ENCODE measurements around the gene TRAF7.

The TRAF7 gene

DNA sequence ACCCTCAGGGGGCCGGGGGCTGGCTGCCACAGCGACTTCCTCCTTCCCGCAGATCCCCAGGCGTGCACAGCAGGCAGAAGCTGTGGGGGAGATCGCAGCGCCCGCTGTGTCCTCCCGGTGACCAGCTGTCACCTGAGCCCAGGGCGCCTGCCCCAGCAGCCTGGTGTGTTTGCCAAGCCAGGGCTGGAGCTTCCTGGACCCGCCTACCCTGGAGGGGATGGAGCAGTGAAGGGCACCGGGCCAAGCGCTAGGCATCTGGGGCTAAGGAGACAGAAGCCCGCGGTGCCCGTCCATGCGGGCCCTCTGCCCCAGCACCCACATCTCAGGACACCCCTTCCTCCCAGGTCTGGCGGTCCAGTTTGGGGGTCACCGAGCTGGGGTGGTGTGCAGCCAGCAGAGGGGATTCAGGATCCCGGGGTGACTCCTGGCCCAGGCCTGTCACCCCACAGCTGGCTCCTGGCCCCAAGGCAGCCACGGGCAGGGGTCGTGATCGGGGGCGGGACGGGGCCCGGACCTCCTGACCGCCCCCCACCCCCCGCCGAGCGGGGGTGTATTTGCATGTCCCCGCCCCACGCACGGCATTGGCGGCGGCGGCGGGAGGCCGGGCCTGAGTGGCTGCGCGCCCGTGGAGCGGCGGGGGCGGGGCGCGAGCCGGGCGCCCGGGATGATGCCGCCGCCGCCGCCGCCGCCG is 7.5 kb upstream of the TRAF7 start, which contains the start of gene RAB26:
Gene RAB26 (plus strand): TSS at position 645 of the 691 bp plus-strand sequence. CDS start 159 bp downstream, outside the sequence.
- DNase-seq (ENCODE audit: low read depth in 2 of 2) = no peak

DNA sequence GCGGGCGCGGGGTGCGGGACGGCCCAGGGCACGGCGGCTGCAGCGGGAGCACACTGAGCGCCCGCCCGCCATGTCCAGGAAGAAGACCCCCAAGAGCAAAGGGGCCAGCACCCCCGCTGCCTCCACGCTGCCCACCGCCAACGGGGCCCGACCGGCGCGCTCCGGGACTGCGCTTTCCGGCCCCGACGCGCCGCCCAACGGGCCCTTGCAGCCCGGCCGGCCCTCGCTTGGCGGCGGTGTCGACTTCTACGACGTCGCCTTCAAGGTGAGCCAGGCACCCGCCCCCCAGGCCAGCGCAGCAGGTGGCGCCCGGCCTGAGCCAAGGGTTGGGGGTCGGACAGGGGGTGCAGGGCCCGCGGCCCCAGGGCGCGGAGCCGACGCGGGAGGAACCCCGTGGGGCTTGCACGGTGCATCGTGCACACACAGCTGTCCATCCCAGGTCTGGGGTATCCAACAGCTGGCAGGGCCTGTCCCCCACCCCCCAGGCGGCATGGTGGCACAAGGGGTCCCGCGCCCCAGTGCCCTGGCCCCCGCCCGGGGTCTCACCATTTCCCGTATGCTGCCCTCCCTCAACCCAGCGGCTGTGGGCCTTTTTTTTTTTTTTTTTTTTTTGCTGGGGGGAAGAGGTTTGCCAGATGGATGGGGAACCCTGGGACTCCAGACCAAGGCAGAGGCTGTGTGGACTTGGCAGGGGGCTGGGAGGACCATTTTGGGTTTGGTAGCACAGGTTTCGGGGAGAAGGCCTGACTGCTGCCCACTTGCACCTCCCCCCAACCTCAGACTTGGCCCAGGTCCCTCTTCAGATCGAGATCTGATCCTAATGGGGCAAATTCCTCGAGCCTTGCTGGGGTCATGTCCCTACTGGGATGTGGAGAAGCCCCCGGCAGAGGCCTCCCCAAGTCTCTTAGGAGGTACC is 6.6 kb upstream of the TRAF7 start:
- no peak for DNase-seq (ENCODE audit: low read depth in 2 of 2)

DNA sequence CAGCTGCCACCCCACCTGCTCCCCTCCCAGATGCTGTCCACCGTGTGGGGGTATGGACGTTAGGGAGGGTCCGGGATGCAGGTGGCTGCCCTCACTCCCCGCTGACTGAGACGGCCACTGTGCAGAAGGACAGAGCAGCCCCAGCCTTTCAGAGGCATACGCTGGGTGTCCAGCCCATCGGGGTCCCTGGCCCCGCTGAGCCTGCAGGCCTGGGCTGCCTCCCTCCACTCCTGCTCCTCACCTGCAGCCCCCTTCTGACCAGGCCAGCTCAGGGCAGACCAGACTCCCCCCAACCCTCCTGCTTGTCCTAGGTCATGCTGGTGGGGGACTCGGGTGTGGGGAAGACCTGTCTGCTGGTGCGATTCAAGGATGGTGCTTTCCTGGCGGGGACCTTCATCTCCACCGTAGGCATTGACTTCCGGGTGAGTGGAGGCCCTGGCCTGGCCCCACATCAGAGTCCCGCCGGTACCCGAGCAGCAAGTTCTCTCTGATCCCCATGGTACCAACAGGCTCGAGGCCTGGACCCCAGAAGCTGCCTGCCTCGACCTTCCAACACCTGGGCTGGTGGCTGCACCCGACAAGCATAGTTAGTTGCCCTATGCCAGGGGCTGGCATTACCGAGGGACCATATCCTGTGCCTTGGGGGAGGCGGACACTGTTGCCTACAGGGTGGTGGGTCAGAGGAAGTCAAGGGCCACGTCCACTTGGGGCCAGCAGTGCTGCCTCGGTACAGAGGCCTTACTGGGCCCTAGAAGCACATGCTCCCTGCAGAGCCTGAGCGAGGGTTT is 5.8 kb upstream of the TRAF7 start:
- no peak for DNase-seq (ENCODE audit: low read depth in 2 of 2)

DNA sequence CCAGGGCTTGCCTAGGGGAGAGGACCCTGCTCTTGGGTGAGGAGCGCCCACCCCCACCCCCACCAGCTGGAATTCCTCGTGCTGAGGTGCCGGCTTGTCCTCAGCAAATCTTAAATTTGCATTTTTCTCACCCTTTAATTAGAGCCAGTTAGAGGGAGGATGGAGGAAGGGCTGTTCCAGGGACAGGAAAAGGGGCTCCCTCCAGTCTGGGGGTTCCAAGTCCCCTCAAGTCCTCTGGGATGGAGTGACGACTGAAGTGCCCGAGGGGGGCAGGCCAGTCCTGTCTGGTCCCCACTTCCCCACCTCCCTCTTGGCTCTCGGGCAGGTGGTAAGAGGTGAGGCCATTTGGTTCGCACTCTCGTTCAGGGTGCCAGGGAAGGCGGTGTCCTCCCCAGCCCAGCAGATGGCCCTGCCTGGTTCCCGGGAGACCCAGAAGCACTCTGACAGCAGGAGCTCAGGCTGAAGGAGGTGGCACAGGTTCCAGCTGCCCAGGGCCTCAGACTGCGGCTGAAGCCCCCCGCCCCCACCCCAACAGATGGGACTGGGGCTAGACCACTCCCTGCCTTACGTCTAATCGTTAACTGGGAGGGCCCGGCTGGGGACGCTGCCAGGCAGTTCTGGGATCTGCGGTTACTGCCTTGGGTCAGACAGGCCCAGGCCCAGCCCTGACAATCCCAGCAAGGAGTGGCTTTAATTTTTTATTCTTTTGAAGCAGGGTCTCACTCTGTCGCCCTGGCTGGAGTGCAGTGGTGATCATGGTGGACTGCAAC is 5.0 kb upstream of the TRAF7 start:
- no peak for DNase-seq (ENCODE audit: low read depth in 2 of 2)

DNA sequence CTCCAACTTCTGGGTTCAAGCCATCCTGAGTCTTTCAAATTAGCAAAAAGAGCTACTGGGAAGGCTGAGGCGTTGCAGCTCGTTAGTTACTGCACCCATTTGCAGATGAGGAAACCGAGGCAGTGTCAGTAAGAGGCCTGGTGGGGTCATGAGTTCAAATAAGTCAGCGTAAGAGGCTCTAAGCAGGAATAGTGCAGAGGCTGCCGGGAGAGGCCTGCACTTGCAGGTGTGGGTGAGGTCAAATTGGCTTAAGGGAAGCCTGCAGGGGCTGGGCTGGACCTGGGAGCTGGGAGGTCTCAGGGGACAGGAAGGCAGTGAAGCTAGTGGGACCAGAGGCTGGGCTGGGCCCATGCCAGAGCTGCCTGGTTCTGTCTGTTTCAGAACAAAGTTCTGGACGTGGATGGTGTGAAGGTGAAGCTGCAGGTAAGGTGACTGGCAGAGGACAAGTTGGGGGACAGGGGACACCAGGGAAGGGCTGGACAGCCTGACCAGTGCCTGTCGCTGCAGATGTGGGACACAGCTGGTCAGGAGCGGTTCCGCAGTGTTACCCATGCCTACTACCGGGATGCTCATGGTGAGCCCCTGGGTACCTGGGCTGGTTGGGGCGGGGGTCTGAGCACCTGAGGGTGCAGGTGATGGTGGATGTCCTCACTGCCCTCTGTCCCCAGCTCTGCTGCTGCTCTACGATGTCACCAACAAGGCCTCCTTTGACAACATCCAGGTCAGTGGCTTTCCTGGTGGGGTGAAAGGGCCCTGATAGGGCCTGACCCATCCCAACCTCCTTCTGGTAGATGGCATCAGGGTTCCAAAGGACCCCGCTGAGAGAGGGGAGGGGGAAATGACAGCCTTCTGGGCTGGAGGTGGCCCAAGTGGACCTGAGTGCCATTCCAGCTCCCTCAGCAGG is 4.1 kb upstream of the TRAF7 start:
- DNase-seq (ENCODE audit: low read depth in 2 of 2) = no peak

DNA sequence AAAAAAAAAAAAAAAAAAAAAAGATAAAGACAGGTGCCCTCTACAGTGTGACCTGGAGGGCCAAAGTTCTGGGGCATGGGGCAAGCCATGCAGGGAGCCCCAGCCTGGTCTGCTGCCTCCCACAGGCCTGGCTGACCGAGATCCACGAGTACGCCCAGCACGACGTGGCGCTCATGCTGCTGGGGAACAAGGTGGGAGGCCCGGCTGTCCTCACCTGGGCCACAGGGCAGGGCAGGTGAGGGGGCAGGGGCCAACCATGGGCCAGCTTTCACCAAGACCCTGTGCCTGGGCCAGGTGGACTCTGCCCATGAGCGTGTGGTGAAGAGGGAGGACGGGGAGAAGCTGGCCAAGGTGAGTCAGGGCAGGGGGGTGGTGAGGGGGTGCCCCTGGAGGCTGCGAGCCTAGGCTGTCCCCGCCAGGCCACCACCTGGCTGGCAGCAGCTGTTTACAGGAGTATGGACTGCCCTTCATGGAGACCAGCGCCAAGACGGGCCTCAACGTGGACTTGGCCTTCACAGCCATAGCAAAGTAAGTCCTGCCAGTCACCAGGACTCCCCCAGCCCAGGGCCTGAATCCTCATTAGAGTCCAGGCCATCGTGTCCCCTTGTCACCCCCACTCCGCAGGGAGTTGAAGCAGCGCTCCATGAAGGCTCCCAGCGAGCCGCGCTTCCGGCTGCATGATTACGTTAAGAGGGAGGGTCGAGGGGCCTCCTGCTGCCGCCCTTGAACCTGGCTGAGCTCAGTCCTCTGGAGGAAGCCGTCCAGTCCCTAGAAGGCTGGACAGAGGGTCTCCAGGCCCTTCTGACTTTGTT is 2.7 kb upstream of the TRAF7 start:
- DNase-seq (ENCODE audit: low read depth in 2 of 2) = no peak

DNA sequence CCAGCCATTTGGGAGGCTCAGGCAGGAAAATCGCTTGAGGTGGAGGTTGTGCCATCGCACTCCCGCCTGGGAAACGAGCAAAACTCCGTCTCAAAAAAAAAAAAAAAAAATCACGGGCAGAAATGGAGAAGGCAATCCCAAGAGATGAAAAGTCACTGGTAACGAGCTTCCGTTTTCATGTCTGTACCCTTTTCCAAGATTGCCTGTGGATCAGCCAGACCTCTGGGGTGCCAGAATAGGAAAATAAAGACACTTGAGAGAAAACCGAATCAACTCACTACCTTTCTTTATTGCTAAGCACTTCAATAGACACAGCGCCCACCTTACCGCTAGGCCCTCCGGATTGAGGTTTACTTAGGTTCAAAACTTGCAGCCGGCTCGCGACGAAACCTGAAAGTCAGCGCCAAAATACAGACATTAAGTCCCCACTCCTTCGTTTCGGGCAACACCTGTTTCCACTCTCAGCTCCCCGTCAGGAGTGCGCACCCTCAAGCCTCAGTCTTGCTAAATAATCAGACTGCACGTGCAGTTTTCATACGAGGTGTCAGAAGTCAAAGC is 970 bp upstream of the TRAF7 start:
- no peak for DNase-seq (ENCODE audit: low read depth in 2 of 2)

DNA sequence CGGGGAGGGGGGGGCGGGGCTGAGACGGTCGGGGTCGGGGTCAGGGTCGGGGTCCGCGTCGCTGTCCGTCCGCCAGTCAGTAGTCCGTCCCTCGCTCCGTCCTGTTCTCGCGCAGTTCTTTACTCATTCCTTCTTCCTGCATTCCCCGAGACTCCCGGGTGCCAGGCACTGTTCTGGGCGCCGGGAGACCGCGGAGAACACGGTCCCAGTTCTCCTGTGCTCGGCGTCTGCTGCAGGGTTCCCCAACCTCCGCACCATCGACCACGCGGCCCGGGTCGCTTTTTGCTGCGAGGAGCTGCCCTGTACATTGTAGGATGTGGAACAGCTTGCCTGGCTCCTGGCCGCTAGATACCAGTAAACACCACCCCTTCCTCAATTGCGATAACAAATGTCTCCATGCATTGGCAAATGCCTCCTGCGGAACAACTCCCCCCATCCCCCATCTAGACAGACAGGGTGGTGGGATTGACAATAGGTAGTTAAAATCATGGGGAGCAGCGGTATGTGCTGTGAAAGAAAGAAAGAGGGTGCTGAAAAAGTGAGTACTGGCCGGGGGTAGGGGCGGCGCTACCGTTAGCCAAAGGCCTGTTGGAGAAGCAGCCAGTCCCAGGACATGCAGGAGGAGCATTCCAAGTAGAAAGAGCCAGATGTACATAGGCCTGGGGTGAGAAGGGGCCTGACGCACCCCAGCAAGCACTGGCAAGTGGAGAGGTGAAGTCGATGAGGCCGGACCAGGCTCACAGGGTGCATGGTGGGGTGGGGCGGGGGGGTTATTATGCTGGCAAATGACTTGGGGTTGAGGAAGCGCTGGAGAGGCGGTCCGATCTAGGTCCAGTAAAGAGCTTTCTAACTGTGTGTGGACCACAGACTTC is 631 bp downstream of the TRAF7 start:
- DNase-seq (ENCODE audit: low read depth in 2 of 2) = no peak

DNA sequence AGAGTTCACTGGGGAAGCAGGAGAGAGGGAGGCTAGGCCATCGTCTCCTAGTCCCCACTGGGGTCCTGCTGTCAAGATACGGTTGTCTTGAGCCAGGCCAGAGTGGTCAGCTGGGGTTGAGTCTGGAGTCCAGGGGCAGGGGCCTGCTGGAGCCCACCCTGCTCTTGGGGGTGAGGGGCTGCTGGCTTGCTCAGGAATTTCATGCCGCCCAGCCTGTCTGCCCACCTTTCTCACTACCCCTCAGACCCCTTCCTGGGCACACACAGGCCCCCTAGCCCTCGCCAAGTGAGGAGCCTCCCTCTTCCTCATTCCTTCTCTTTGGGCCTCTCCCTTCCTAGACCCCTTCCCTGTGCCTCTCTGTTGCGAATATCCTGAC is 1.3 kb downstream of the TRAF7 start:
- DNase-seq (ENCODE audit: low read depth in 2 of 2) = no peak

DNA sequence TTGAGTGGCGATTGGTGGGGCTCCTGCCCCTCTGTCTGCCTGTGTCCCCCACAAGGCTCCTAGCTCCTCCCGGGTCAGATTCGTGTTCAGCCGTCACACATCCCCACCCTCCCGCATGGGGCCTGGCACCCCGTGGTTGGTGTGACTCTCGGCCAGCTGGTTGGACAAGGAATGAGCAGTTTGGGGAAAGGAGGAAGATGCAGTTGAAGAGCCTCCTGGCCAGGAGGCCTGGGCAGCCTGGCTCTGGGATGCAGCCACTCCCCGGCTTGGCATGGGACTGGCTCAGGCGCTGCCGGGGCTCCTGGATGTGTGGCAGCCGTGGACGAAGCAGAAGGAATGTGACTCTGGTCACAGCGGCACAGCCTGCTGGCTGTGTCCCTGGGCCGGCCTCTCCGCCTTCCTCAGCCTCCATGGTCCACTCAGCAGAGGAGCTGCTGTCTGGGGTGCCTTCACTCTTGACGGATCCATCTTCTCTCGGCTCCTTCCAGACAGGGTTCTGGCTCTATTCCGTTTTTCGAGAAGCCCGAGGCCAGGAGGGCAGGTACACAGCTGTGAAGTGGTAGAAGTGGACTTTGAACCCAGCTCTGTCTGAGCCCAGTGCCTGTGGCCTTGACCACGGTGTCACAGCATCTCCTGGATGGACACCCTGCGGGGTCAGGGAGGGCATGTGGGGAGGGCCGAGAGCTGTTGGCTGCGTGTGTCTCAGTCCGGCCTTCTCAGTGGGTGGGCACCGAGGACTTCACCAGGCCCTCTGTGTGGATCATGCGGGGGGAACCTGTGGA is 2.1 kb downstream of the TRAF7 start:
- no peak for DNase-seq (ENCODE audit: low read depth in 2 of 2)

DNA sequence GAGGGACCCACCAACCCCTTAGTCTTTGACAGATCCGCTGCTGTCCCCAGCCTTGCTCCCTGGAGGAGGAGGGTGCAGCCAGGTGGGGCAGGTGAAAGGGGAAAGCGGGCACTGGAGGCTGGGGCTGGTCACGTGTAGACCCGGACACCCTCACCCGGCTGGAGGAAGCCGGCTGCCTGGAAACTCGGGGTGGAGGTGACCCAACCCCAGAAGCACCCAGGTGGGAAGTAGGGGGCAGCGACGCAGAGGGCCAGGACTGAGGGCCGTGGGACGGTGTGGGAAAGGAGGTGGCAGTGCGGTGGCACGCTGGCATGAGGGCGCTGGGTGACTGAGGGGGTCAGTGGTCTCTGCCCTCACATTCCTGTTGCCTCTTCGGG is 2.7 kb downstream of the TRAF7 start:
- no peak for DNase-seq (ENCODE audit: low read depth in 2 of 2)

DNA sequence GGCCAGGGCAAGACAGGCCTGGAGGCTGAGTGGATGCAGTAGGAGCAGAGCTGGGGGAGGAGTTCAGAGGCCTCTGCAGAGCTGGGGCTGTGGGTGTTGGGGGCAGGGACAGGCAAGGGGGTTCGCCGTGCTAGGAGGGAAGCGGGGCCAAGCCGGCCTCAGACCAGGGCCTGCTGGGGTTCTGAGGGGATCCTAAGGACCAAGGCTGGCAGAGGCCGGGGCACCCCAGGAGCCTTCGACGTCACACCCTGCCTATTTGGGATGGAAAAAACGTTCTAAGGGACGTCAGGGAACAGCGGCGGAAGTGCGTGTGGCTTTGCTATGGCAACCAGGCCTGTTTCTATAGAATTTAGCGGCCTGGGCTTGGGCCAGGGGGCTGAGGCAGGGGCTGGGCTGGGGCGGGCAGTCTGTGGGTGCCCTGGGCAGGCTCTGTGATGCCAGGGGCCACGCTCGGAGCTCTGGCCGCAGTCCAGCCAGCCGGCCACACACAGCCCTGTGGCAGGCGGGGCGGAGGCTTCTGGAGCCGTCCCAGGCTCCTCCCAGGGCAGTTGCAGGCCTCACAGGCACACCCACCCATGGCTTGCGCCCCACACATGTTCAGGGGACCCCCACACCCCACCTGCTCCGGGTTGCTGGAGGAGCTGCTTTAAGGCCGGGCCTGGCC is 3.7 kb downstream of the TRAF7 start:
- DNase-seq (ENCODE audit: low read depth in 2 of 2) = no peak

DNA sequence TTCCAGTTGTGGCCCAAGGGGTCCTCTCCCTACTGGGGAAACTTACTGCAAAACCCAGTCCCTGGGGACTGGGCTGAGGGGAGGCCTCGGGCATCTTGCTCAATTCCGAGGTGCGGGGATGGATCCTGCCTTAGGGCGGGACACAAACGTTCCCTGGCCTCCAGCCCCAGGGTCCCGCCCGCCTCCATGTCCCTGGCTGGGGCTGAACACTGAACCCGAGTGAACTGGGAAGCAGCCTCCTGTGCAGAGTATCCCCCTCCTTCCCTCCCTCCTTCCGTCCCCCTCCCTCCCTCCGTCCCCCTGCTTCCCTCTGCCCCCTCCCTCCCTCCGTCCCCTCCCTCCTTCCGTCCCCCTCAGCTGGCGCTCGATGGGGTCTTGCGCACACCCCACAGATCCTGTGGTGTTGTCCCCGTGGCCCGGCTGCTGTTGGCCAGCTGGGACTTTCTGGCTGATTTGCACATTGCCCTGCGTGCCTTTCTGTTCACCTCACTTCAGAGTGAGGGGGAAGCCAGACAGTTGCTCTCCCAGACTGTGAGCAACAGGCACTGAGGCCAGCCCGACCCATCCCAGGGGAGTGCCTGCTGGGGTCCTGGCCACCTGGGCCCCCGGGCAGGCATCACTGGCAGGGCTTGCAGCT is 5.5 kb downstream of the TRAF7 start:
- DNase-seq (ENCODE audit: low read depth in 2 of 2) = no peak

DNA sequence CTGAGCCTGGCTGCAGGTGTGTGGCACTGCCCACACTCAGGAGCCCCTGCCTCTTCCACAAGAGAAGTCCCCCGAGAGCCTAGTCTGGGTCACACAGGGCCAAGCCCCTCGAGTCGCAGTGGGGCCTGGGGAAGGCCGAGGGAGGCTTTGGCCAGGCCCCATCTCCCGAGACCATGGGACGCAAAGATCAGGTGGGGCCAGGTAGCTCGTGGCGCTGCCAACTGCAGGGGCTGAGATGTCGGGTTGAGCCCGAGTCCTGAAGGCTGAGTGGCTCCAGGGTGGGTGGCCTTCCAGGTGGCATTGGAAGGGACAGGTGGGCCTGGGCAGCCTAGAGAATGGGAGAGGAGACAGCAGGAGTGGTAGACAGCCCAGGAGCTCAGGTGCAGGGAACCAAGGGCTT is 6.3 kb downstream of the TRAF7 start:
- no peak for DNase-seq (ENCODE audit: low read depth in 2 of 2)

DNA sequence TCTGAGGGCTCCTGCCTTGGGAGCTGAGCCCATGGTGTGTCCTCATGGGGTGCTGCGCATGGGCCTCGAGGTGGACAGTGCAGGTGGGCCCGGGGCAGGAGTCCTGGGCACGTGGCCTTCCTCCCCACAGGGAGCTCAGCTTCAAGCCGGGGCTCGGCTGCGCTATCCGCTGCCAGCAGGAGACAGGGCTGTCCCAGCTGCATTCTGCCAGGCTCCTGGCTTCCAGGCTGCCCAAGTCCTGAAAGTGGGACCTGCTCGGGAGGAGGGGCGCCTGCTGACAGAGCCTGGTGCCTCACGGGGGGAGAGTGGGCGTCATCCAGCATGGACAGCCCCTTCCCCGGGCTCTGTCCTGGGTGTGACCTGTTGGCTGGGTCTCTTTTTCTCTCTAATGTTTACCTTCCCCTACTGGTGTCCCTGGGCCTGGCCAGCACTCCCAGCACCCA is 7.1 kb downstream of the TRAF7 start:
- DNase-seq (ENCODE audit: low read depth in 2 of 2) = no peak

DNA sequence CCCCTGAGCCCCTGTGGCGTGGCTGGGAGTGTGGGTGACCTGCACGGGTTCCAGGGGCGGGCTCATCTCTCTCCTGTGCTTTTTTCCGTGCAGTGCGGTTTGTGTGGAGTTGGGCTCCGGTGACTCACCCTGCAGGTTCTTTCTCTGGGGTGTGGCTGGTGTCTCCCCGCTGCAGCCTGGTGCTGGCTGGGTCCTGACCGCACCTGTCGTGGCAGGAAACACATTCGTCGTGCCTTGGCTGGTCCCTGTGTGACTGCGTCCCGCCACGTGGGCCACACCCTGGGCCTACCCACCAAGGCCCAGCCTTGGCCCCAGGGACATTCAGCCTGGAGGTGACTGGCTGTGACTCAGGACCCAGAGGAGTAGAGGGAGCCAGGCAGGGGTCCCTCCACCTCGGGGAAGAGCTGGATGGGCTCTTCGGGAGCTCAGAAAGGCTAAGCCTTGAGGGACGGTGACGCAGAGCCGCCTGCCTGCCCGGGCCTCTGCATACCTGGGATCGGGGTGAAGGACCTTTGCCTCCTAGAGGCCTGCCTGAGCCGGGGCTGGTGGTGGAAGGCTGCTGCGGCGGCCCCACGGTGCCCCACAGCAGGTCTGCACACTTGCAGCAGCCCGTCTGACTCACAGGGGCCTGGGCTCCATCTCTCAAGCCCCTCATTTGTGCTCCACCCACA is 7.8 kb downstream of the TRAF7 start:
- DNase-seq (ENCODE audit: low read depth in 2 of 2) = no peak

Data from stimulated activated CD4-positive, alpha-beta T cell treated with anti-CD3 and anti-CD28 coated beads, Interleukin-15, amount 100 ng/mL, for 48 hours (primary cell).